Measurements from ENCODE around the gene TAB3.

Gene TAB3, protein sequence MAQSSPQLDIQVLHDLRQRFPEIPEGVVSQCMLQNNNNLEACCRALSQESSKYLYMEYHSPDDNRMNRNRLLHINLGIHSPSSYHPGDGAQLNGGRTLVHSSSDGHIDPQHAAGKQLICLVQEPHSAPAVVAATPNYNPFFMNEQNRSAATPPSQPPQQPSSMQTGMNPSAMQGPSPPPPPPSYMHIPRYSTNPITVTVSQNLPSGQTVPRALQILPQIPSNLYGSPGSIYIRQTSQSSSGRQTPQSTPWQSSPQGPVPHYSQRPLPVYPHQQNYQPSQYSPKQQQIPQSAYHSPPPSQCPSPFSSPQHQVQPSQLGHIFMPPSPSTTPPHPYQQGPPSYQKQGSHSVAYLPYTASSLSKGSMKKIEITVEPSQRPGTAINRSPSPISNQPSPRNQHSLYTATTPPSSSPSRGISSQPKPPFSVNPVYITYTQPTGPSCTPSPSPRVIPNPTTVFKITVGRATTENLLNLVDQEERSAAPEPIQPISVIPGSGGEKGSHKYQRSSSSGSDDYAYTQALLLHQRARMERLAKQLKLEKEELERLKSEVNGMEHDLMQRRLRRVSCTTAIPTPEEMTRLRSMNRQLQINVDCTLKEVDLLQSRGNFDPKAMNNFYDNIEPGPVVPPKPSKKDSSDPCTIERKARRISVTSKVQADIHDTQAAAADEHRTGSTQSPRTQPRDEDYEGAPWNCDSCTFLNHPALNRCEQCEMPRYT

DNA sequence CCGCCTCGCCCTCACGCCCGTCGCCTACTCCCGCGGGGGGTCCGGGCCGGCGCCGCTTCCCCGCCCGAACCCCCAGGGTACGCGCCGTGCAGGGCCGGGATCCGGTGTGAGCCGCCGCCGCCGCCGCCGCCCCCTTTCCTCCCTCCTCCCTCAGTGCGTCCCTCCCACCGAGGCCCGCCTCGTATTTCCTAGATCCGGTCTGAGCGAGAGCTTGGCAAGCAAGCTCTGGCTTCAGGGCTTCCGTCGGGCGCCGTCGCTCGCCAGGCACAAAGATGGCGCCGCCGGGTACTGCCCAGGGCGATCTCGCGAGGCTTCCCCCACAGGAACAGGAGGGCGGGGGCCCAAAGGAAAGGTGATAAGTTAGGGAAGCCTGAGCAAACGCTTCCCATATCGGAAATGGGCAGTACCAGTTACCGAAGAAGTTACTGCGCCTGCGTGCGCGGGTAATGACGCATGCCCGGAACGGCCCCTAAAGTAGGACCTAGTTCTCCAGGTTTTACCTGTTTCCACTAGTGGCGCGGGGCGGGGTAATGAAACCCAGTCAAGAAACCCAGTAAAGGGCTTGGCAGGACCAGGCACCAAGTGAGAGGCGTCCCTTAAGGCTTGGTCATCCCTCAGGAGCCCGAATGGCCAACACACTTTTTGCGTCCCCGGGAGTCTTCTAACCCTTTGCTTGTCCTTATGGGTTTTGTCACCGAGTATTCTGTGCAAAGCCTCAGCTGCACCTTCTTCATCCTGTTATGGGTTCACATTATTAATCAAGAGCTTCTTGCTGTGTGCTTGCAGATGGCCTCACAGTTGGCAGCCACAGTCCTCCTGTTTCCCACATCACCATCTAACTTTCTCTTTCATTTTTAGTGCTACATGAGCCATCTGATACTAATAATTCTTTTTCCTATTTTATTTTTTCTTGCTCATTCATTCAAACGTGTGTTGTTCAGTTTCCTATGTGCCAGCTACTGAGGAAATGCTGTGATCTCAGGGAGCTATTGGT, at the start of gene TAB3:
Gene TAB3 (minus strand): TSS at position 108 of the 994 bp plus-strand sequence. CDS start 29,666 bp downstream, outside the sequence.
- peak; percentile 92 for DNase-seq

GRCh38 chrX:30938295-30938694, 49.2 kb upstream of the TAB3 start:
- DNase-seq: no peak

DNA sequence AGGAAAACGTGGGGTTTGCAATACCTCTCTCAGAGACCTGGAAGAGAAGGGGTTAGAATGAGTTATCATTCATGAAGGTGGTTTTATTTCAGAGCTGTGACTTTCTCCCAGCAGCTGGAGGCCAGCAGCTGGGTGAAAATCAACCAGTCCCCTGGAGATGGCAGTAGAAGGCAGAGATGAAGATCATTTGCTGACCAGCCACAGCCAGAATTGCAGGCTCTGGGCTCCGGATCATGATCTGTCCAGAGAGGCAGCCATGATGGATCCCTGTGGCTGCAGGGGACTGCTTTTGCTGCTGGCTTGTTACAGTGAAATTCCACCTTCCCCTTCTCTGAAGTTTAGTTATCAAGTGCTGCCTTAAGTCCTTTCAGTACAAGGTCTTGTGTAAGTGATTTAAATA, 46.9 kb upstream of the TAB3 start:
- no peak for DNase-seq

DNA sequence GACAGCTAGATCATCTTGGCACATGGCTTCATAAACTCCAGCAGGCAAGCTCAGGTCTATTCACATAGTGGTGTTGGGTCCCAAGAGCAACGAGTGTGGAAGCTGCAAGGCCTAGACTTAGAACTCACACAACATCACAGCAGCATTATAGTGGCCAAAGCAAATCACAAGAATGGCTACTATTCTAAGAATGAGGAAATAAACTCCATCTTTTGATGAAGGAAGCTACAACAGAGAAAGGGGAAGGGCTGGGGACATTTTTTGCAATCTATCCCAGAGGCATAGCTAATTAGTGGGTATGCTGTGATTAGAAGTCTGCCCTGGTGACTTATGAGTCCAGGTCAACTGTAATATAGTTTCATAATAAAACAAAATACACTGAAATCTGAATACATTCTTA, 42.9 kb upstream of the TAB3 start:
- DNase-seq: no peak

- DNase-seq: no peak
Measured at GRCh38 chrX:30930679-30931078, 41.6 kb upstream of the TAB3 start.

DNA sequence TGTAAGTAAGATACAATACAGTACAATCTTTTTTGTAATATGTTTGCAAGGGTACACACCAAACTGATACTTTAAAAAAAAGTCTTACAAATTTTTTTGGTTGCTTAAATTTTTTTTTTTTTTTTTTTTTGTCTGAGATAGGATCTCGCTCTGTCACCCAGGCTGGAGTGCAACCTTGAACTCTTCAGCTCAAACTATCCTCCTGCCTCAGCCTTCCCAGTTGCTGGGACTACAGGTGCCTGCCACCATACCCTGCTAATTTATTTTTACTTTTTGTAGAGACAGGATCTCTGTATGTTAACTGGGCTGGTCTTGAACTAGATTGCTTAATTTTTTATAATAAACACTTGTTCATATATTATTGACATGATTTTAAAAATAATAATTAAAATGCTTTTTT, 41.1 kb upstream of the TAB3 start:
- DNase-seq: no peak

- no peak for DNase-seq
Measured at GRCh38 chrX:30920271-30920670, 31.2 kb upstream of the TAB3 start.

DNA sequence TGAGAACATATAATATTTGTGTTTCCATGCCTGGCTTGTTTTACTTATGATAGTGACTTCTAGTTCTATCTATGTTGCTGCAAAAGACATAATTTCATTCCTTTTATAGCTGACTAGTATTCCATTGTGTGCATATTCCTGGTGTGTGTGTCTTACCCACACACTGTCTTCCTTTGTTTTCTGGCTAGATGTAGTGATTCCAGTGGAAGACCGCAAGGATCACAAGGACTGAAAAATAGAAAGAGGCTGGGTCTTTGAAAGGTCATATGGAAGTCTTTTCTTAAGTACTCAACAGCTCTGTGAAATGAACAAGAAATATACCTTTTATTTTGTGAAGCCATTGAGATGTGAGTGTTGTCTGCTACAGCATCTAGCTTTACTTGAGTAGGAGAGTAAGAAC, 29.4 kb upstream of the TAB3 start:
- no peak for DNase-seq

DNA sequence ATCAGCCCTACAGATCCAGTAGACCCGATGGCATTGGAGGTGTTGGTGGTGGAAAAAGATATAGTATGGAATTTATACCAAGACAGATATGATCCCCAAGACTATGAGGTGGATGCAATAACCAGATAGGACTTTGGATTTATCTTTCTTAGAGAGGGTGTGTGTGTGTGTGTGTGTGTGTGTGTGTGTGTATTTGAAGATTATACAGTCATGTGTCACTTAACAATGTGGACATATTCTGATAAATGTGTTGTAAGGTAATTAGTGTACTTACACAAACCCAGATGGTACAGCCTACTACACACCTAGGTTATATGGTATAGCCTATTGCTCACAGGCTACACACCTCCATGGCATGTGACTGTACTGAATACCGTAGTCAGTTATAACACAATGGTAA, 24.4 kb upstream of the TAB3 start:
- DNase-seq: no peak

- DNase-seq: no peak
Measured at GRCh38 chrX:30910124-30910860, 21.2 kb upstream of the TAB3 start.

DNA sequence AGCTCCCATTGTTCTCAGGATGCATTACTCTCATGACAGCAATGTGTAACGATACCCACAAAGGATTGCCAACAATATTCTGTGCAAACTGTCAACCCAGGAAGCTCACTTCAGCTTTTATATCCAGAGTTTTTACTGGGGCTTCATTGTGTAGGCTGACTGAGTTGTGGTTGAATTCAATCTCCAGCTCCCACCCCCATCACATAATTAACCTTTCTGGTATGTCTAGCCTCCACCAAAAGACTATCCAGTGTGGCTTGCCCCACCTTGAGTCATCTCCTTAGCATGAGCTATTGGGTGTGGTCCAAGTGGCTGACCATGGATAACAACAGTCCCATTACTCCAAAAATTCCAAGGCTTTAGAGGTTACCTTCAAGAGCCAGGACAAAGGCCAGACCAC, 17.7 kb upstream of the TAB3 start:
- no peak for DNase-seq

DNA sequence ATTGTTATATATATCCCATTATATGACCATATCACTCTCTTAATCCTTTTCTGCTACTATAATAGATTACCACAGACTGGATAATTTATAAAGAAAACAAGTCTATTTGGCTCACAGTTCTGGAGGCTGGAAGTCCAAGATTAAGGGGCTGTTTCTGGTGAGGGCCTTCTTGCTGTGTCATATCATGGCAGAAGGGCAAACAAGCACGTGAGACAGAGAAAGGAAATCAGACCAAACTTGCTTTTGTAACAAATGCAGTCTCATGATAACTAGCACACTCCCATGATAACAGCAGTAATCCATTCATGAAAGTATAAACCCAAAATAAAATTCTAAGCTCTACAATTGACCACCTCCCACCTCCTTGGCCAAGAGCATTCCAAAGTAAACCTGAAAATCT, 16.3 kb upstream of the TAB3 start:
- DNase-seq: no peak

DNA sequence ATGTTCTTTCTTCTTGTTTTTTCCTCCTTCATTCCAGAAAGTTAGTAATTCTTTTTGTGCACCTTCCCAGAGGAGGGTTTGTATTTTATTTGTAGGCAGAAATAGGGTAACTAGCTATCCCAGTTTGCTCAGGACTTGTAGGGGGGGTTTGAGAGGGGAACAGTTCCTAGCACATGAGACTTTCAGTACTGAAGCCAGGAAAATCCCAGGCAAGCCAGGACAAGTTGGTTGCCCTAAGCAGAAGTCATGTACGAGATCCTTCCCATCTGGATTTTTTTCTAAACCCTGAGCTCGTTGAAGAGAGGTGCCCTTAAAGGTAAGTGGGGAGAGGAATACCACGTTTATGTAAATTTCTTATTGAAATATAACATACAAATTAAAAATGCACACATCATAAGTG, 15.6 kb upstream of the TAB3 start:
- no peak for DNase-seq

DNA sequence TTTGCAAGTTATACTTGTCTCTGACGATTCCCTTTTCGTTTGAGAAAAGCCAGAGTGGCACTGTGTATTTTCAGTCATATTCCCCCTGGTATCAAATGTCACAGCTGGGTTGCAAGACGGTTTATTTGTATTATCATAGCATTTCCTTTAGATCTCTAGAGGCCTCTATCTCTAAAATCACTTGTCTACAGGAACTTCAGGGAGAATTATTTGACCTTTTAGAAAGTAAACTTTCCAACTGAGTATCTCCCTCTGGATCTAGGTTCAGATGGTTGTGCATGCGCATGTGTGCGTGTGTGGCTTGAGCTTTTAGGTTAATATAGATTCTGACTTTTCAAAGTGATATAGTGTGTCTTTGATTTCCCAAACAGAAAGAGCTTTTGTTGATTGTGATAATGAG, 15.1 kb upstream of the TAB3 start:
- no peak for DNase-seq

DNA sequence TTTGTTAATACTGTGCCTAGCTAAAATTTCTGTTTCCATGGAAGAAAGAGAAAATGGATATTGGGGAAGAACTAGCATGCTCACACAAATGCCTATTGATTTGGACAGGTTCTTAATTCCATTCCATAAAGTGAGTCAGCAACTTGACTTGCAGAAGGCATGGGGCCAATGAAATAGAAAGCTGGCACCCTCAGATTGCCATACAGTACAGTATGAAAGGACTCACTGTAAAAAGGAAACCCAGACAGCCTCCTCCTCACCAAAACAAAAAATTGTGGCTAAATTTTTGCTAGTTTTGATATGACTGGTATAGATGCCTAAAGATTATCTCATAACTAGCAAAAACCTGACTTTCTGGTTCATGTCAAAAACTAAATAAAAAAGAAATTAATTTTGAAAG, 11.2 kb upstream of the TAB3 start:
- DNase-seq: no peak

- DNase-seq: no peak
Measured at GRCh38 chrX:30898886-30899285, 9.8 kb upstream of the TAB3 start.

GRCh38 chrX:30895370-30895769, 6.3 kb upstream of the TAB3 start:
- DNase-seq: no peak

DNA sequence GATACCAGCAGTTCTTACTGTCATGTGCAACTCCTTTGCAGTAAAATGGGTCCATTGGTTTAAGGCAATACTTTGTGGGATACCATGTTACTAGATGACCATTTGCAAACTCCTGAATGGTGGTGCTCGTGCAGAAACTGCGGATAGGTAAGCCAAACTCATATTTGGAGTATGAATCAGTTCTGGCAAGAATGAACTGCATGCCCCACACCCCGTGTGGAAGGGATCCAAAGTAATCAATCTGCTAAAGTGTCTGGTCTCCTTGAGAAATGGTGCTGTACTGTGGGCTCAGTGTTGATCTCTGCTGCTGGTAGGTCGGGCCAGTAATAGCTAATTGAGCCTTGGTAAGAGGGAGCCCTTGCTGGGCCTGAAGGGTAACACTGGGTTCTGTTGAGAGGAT, 4.2 kb upstream of the TAB3 start:
- no peak for DNase-seq

DNA sequence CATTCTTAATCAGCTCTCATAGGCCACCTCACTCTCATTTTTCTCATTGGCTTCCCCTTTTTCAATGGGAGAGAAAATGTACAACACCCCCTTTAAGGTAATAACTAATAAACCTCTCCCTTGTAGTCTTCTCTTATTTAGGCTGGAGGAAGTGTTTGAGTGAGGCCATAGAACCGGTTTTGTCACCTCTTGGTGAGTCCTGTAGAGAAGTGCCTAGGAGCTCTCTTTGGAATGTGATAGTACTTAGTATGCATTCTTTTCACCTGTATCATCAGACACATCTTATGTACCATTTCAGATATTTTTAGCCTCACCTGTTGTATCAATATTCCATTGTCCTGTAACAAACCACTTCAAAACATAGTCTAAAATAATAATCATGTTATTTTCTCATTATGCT, 3.5 kb upstream of the TAB3 start:
- peak; percentile 32 for DNase-seq

GRCh38 chrX:30888526-30889146, 418 bp downstream of the TAB3 start:
- DNase-seq: no peak

GRCh38 chrX:30887721-30888120, 1.3 kb downstream of the TAB3 start:
- no peak for DNase-seq

DNA sequence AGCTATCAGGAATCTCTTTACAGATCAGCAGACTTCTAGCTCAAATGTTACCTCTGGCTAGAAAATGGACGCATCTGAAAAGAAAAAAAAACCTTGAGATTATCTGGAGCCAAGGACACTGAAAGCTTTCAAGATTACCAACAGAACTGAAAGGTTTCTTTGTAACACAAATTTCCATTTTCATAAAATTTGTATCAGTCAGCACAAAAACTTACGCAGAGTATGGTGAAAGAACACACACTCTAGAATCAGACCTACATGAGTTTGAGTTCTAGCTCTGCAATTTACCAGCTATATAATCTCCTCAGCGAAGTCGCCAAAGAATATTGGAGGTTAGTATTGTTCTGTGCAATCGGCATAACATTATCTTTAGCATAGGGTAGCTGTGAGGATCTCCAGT, 1.8 kb downstream of the TAB3 start:
- DNase-seq: no peak
